Upper lobe of left lung (tissue), 6 donors: Measurements from ENCODE around the gene FKBP7. TPM values are rescaled to one million over a fixed set of nuclear protein-coding genes. Genes with fewer than 3 reads are reported as not detected.

Experiments
- ATAC-seq, 2 donors: fragments of 200-7000 bp; cut with Tn5 transposase; one replicate each; pipeline ENCODE4 v1.9.1; 2022; ENCODE audit warnings: mild to moderate bottlenecking in 2 of 2, moderate library complexity in 2 of 2; ENCODE audit not compliant: low FRiP score in 2 of 2
- DNase-seq, 2 donors: peaks; one replicate each; pipeline ENCODE4 v3.0.0-alpha.2; 2019 to 2020
- H3K27ac ChIP-seq, 4 donors: fragments of 200-600 bp; sonication (generic); one replicate each; pipeline ENCODE4 v1.5.1; 2016 to 2019
- H3K27me3 ChIP-seq, 4 donors: fragments of 200-600 bp; sonication (generic); one replicate each; pipeline ENCODE4 v1.5.1; 2017 to 2019
- H3K36me3 ChIP-seq, 4 donors: fragments of 200-600 bp; sonication (generic); one replicate each; pipeline ENCODE4 v1.5.1; 2016 to 2019
- H3K4me1 ChIP-seq, 4 donors: fragments of 200-600 bp; sonication (generic); one replicate each; pipeline ENCODE4 v1.5.1; 2018 to 2019
- H3K4me3 ChIP-seq, 4 donors: fragments of 200-600 bp; sonication (generic); one replicate each; pipeline ENCODE4 v1.5.1; 2017 to 2019; ENCODE audit warnings: mild to moderate bottlenecking in 2 of 4, moderate library complexity in 1 of 4
- H3K9me3 ChIP-seq, 4 donors: fragments of 200-600 bp; sonication (generic); one replicate each; pipeline ENCODE4 v1.5.1; 2018 to 2019
- EP300 ChIP-seq, 4 donors: sonication (generic); formaldehyde crosslinking; IDR thresholded peaks; one replicate each; pipeline ENCODE4 v1.5.1; 2017; ENCODE audit warnings: antibody characterized with exemption in 4 of 4, control low read depth in 2 of 4
- POLR2A ChIP-seq, 4 donors: fragments of 450-650 bp; IDR thresholded peaks; one replicate each; pipeline ENCODE4 v1.5.1; 2016 to 2017; ENCODE audit warnings: antibody characterized with exemption in 4 of 4, mild to moderate bottlenecking in 2 of 4
- POLR2AphosphoS5 ChIP-seq, 2 donors: sonication (generic); formaldehyde crosslinking; IDR thresholded peaks; one replicate each; pipeline ENCODE4 v1.5.1; 2017; ENCODE audit warnings: antibody characterized with exemption in 2 of 2
- WGBS, 2 donors: methylation state at CpG; one replicate each; pipeline ENCODE4 v1.1.5; 2017 to 2018; 5-methylcytosine and 5-hydroxymethylcytosine counted together
- total RNA-seq, 6 donors: library from RNA; depleted of rRNA in 4 of 6; stranded (reverse); fragments of >200 nt in 4 of 6; gene quantifications; one replicate each; pipeline versions ENCODE4 v1.1.0 to v1.2.1, GENCODE V29; 2016 to 2021
- TF ChIP-seq, protein P1 (sequence below), 6 experiments: fragments of 450-650 bp in 4 of 6; fragments of 200-600 bp in 2 of 6; sonication (generic) in 2 of 6; IDR thresholded peaks; one replicate each; pipeline ENCODE4 v1.5.1; 2016 to 2019; ENCODE audit warnings: antibody characterized with exemption in 6 of 6
- donor health status: DM: no; HTN: no; CAD: no; lungs with moderate emphysema.
- donor health status: DM: no; HTN: yes; CAD: no; lungs with severe emphysema.

The FKBP7 gene
- total RNA-seq, 6 donors from 2014 or later: 3.1 to 13.3 (median 5.3) TPM

DNA sequence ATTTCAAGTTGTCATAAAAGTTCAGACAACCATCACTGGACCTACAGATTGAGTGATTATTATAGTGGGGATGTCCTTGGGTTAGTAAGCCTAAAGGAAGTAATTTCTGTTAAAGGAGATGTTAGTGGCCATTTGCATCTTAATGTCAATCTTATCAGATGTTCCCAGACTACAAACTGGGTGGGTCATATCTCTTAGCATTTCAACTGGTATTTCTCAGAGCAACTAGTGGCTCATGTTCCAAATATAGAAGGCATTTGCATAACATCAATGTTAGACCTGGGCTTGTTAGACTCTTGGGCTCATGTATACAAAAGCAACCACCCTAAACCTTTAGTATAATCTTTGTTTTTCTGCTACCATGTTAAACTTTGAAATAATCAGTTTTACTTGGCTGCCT is 19.7 kb upstream of the FKBP7 start:
- DNase-seq: no peak
- no peak overlapping the region for H3K4me3 ChIP-seq
- ATAC-seq: no peak
- no peak for TF ChIP-seq EP300 (IDR thresholded peaks at IDR 0.05)
- TF ChIP-seq, protein P1, sequence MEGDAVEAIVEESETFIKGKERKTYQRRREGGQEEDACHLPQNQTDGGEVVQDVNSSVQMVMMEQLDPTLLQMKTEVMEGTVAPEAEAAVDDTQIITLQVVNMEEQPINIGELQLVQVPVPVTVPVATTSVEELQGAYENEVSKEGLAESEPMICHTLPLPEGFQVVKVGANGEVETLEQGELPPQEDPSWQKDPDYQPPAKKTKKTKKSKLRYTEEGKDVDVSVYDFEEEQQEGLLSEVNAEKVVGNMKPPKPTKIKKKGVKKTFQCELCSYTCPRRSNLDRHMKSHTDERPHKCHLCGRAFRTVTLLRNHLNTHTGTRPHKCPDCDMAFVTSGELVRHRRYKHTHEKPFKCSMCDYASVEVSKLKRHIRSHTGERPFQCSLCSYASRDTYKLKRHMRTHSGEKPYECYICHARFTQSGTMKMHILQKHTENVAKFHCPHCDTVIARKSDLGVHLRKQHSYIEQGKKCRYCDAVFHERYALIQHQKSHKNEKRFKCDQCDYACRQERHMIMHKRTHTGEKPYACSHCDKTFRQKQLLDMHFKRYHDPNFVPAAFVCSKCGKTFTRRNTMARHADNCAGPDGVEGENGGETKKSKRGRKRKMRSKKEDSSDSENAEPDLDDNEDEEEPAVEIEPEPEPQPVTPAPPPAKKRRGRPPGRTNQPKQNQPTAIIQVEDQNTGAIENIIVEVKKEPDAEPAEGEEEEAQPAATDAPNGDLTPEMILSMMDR (IDR thresholded peaks at IDR 0.05): no peak
- no peak for TF ChIP-seq POLR2AphosphoS5 (IDR thresholded peaks at IDR 0.05)
- TF ChIP-seq POLR2A (IDR thresholded peaks at IDR 0.05): no peak
- no peaks in the 10 kb centered on the region for H3K9me3 ChIP-seq
- no peaks in the 10 kb centered on the region for H3K4me1 ChIP-seq
- H3K27ac ChIP-seq: no peak overlapping the region
- H3K36me3 ChIP-seq: peaks cover 20 to 91% (median 63%) of the 10 kb centered on the region in 4 donors
- no peaks in the 10 kb centered on the region for H3K27me3 ChIP-seq

DNA sequence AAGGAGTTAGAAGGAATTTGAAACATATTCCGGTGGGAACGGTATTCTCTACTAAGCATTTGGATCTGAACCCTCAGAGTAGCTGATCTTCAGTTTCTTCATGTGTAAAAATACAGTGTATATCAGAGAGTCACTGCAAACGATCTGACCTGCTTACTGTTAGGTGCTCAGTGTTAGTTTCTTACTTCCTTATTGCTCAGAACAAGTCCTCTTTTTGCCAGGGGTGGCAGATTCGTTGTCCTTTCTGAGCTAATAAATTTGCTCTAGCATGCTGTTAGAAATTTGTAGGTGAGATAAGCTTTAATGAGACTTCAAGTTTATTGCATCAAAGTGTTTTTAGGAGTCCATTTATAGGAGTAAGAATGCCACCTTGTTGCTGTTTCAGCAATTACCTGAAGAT is 17.6 kb upstream of the FKBP7 start:
- H3K36me3 ChIP-seq: peaks cover 22 to 83% (median 54%) of the 10 kb centered on the region in 4 donors
- no peak for DNase-seq

DNA sequence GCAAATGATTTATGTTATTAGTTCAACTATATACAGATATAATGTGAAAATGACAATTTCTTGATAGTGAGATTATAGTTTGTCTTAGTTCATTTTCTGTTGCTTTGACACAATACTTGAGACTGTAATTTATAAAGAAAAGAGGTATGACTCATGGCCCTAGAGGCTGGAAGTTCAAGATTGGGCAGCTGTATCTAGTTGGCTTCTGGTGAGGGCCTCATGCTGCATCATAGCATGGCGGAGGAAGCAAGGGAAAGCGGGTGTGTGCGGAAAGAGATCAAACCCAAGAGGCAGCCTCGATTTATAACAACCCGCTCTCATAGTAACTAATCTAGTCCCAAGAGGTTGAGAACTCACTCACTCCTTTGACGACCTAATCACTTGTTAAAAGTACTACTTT is 13.2 kb upstream of the FKBP7 start:
- Histone ChIP-seq H3K4me1 (no peaks in the 10 kb centered on the region), H3K9me3 (no peaks in the 10 kb centered on the region), H3K27ac (no peak overlapping the region), H3K4me3 (no peak overlapping the region), H3K36me3 (peaks cover 13 to 83% (median 42%) of the 10 kb centered on the region in 4 donors), H3K27me3 (no peaks in the 10 kb centered on the region)
- WGBS, 2 donors: 74 to 93% methylated on average over 6 of the region's 6 CpGs
- TF ChIP-seq POLR2A (IDR thresholded peaks at IDR 0.05) (no peak), POLR2AphosphoS5 (IDR thresholded peaks at IDR 0.05) (no peak), EP300 (IDR thresholded peaks at IDR 0.05) (no peak)
- TF ChIP-seq, protein P1 (IDR thresholded peaks at IDR 0.05): no peak
- ATAC-seq (no peak), DNase-seq (no peak)

More for the DNA sequence above, 17.6 kb upstream of the FKBP7 start:
- ATAC-seq: no peak
- Histone ChIP-seq H3K27ac (no peak overlapping the region), H3K27me3 (no peaks in the 10 kb centered on the region), H3K4me3 (no peak overlapping the region), H3K4me1 (no peaks in the 10 kb centered on the region), H3K9me3 (no peaks in the 10 kb centered on the region)
- WGBS, 2 donors: 74 to 82% methylated on average over 4 of the region's 4 CpGs
- TF ChIP-seq POLR2A (IDR thresholded peaks at IDR 0.05) (no peak), EP300 (IDR thresholded peaks at IDR 0.05) (no peak), POLR2AphosphoS5 (IDR thresholded peaks at IDR 0.05) (no peak)
- TF ChIP-seq, protein P1 (IDR thresholded peaks at IDR 0.05): no peak

DNA sequence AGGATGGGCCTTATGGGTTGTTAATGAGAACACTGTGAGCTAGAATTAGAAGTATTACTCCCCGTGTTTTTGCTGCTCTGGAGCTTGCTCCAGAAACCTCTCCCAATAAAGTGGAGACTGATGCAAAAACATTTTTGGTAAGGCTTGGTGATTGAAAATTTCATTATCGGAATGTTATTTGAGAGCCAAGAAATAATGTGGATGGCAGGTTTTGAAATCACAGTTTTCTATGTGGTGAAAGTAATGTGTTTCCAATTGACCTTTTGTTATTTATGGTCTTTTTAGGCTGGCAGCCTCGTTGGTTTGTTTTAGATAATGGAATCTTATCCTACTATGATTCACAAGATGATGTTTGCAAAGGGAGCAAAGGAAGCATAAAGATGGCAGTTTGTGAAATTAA is 7.0 kb upstream of the FKBP7 start:
- H3K9me3 ChIP-seq: no peaks in the 10 kb centered on the region
- no peak overlapping the region for H3K4me3 ChIP-seq
- no peaks in the 10 kb centered on the region for H3K27me3 ChIP-seq
- no peak overlapping the region for H3K27ac ChIP-seq
- TF ChIP-seq, protein P1 (IDR thresholded peaks at IDR 0.05): no peak
- TF ChIP-seq POLR2AphosphoS5 (IDR thresholded peaks at IDR 0.05) (no peak), EP300 (IDR thresholded peaks at IDR 0.05) (no peak), POLR2A (IDR thresholded peaks at IDR 0.05) (no peak)
- ATAC-seq: no peak
- WGBS, 2 donors: 80 to 82% methylated on average over 3 of the region's 3 CpGs
- DNase-seq: no peak
- H3K36me3 ChIP-seq: peaks cover 0 to 30% (median 3%) of the 10 kb centered on the region in 4 donors
- peaks cover 19 to 40% (median 39%) of the 10 kb centered on the region in 4 donors for H3K4me1 ChIP-seq
